PC-9 (cell line): ENCODE data around the gene PSG2. TPM values are rescaled to one million over a fixed set of nuclear protein-coding genes. Genes with fewer than 3 reads are reported as not detected.
A peak's percentile ranks its signal among the peaks of the same experiment; 100 is the strongest.
"Not testable (repeated sequence)": the region's sequence is repeated elsewhere in the genome, so short reads cannot be mapped to it uniquely, and the experiment has no call there.

Experiments
- BruUV-seq: library from RNA; stranded (reverse); fragments of 400-500 nt; replicated peaks from 2 replicates; lab custom pipeline; 2021; lab: Mats Ljungman, UMichigan
- CTCF ChIA-PET: fragments of 300-600 bp; sonication (Branson Sonifier 250); formaldehyde crosslinking; loops from one replicate; lab custom pipeline; 2022; ENCODE audit warnings: antibody characterized with exemption; lab: Charles Lee
- POLR2A ChIA-PET: fragments of 300-600 bp; sonication (Branson Sonifier 250); formaldehyde crosslinking; loops from one replicate; lab custom pipeline; 2022; ENCODE audit warnings: antibody characterized with exemption; ENCODE audit not compliant: unreplicated experiment; lab: Charles Lee
- DNase-seq, 2 experiments: peaks; one replicate each; pipeline versions ENCODE4 v3.0.0 to v3.0.0-alpha.2; 2015 to 2022; ENCODE audit warnings: mixed read lengths in 1 of 2
- H2AFZ ChIP-seq: fragments of 200-600 bp; sonication (generic); 2 replicates; pipeline ENCODE4 v1.8.1; 2017; ENCODE audit warnings: antibody characterized with exemption
- H3F3A ChIP-seq: fragments of 200-600 bp; sonication (generic); 2 replicates; pipeline ENCODE4 v1.8.1; 2017; ENCODE audit warnings: antibody characterized with exemption, mild to moderate bottlenecking, low read depth; ENCODE audit not compliant: insufficient read depth
- H3K27ac ChIP-seq: fragments of 200-600 bp; sonication (generic); 2 replicates; pipeline ENCODE4 v1.6.1; 2016; ENCODE audit warnings: mixed run types
- H3K27me3 ChIP-seq: fragments of 200-600 bp; sonication (generic); 2 replicates; pipeline ENCODE4 v1.6.1; 2016; ENCODE audit warnings: low read depth, mixed run types; ENCODE audit not compliant: insufficient read depth
- H3K36me3 ChIP-seq: fragments of 200-600 bp; sonication (generic); 2 replicates; pipeline ENCODE4 v1.6.1; 2016; ENCODE audit warnings: low read depth, mixed run types
- H3K4me1 ChIP-seq: fragments of 200-600 bp; sonication (generic); replicated peaks from 2 replicates; pipeline ENCODE4 v1.6.1; 2016; ENCODE audit warnings: mixed run types; ENCODE audit not compliant: insufficient read depth
- H3K4me2 ChIP-seq: fragments of 200-600 bp; sonication (generic); 2 replicates; pipeline ENCODE4 v1.6.1; 2017; ENCODE audit warnings: mixed run types
- H3K4me3 ChIP-seq: fragments of 200-600 bp; sonication (generic); 2 replicates; pipeline ENCODE4 v1.6.1; 2016; ENCODE audit warnings: mixed run types
- H3K79me2 ChIP-seq: fragments of 200-600 bp; sonication (generic); 2 replicates; pipeline ENCODE4 v1.6.1; 2017; ENCODE audit warnings: low read depth, mixed run types
- H3K9me2 ChIP-seq: fragments of 200-600 bp; sonication (generic); 2 replicates; pipeline ENCODE4 v1.8.1; 2017; ENCODE audit warnings: mild to moderate bottlenecking; ENCODE audit not compliant: insufficient read depth
- H3K9me3 ChIP-seq: fragments of 200-600 bp; sonication (generic); 2 replicates; pipeline ENCODE4 v1.8.1; 2016; ENCODE audit warnings: low read depth; ENCODE audit not compliant: insufficient read depth
- H4K20me1 ChIP-seq: fragments of 200-600 bp; sonication (generic); 2 replicates; pipeline ENCODE4 v1.8.1; 2017; ENCODE audit not compliant: insufficient read depth
- intact Hi-C: fragments of 100-400 bp; cut with micrococcal nuclease; formaldehyde crosslinking; loops from one replicate; pipeline ENCODE4 v1.10.0; 2022; ENCODE audit not compliant: unreplicated experiment
- total RNA-seq: library from RNA; stranded (reverse); gene quantifications from 2 replicates; pipeline ENCODE4 v1.2.3, GENCODE V29; 2021

PSG2 gene
- total RNA-seq, 1 experiment from 2014 or later, result not detected

GRCh38 chr19:43060254-43060653 is 22.2 kb downstream of the PSG2 start:
- H3K27ac ChIP-seq, H3K4me2 ChIP-seq, CTCF ChIA-PET, H3K4me3 ChIP-seq, intact Hi-C loops, H4K20me1 ChIP-seq, POLR2A ChIA-PET, H3K27me3 ChIP-seq, H2AFZ ChIP-seq, H3K9me2 ChIP-seq, BruUV-seq, H3K9me3 ChIP-seq, H3K36me3 ChIP-seq, H3K79me2 ChIP-seq, H3F3A ChIP-seq: not testable (repeated sequence)
- H3K4me1 ChIP-seq, result peaks cover 22% of the 10 kb centered on the region
- DNase-seq, result peak in 1 of 2 experiments; percentile 57

DNA sequence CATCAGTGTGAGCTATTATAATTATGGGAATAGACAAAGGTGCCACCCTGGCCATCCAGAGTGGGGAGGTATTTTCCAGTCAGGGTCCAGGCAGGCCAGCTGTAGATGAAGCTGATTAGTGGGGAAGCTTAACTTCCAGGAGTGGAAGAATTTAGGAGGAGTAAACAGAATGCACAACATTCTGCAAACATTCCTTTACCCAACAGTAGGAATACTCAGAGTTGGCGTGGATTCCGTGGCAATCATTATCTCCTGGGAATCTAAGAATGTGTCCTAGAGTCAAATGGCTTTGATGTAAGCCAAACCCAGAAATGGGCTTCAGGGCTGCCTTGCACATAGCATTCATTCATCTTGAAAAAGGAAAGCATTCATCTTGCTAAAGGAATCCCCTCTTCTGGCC is 23.0 kb downstream of the PSG2 start:
- H3K9me2 ChIP-seq, BruUV-seq, H3K9me3 ChIP-seq, CTCF ChIA-PET, DNase-seq, intact Hi-C loops, H3K36me3 ChIP-seq, H3K4me3 ChIP-seq, H3F3A ChIP-seq, H3K27me3 ChIP-seq, H4K20me1 ChIP-seq, H2AFZ ChIP-seq, H3K79me2 ChIP-seq: not testable (repeated sequence)
- 0 out of 2 replicates have a peak overlapping the region, but pooled peaks have one; percentile 50 for H3K4me2 ChIP-seq
- POLR2A ChIA-PET, result interaction anchor here (0.6 kb wide), 1 partner anchor 1245 kb away, joined by 4 read pairs; the partner anchor contains the start of gene ZNF235
- H3K27ac ChIP-seq, result 0 out of 2 replicates have a peak overlapping the region, but pooled peaks have one; percentile 57
- peaks cover 22% of the 10 kb centered on the region for H3K4me1 ChIP-seq

- H3K27me3 ChIP-seq, H3K4me3 ChIP-seq, POLR2A ChIA-PET, H3F3A ChIP-seq, BruUV-seq, H2AFZ ChIP-seq, H3K9me3 ChIP-seq, H3K36me3 ChIP-seq, H3K79me2 ChIP-seq, H4K20me1 ChIP-seq, intact Hi-C loops, H3K9me2 ChIP-seq, CTCF ChIA-PET: not testable (repeated sequence)
- Histone ChIP-seq H3K27ac (peak overlapping the region; percentile 57; the same call in 1 of the 2 replicates), H3K4me2 (peak overlapping the region; percentile 50), H3K4me1 (peaks cover 22% of the 10 kb centered on the region)
- peak in 1 of 2 experiments; percentile 77 for DNase-seq
Measured at GRCh38 chr19:43058440-43058839, 24.1 kb downstream of the PSG2 start.

DNA sequence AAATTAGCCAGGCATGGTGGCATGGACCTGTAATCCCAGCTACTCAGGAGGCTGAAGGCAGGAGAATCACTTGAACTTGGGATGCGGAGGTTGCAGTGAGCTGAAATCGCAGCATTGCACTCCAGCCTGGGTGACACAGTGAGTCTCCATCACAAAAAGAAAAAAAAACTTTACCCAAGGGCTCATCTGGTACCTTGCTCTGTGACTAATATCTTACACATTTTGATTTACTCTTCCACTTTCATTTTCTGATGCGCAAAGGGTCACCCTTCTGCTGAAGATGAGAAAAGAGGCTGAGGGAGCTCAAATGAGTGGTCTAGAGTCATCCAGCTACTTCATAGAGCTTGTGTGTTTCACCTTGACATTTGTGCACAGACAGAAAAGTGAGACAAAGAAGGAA is 34.5 kb downstream of the PSG2 start:
- CTCF ChIA-PET, POLR2A ChIA-PET: not testable (repeated sequence)

DNA sequence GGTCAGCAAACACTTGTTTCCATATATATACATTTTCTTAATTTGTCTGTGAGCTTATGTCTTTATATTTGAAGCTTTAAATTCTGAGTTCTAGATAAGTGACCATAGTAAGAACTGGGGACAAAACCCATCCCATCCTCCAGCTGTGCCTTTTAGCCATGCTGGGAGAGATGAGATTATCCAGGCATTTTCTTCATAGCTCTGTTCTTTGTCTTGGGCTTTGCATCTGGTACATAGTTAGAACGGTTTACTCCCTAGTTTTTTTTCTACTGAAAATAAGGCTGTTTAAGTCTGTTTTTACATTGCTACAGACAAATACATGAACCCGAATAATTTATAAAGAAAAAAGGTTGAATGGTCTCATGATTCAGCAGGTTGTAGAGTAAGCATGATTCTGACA is 35.9 kb downstream of the PSG2 start:
- H3K36me3 ChIP-seq, H3K79me2 ChIP-seq, CTCF ChIA-PET, DNase-seq, H3K9me2 ChIP-seq, intact Hi-C loops, H3K4me3 ChIP-seq, H3K27me3 ChIP-seq, H3K4me1 ChIP-seq, H3K9me3 ChIP-seq, H3K27ac ChIP-seq, H3K4me2 ChIP-seq, H4K20me1 ChIP-seq, POLR2A ChIA-PET, H2AFZ ChIP-seq, BruUV-seq, H3F3A ChIP-seq: not testable (repeated sequence)

More for the DNA sequence above, 34.5 kb downstream of the PSG2 start:
- H3K9me2 ChIP-seq, H3K4me1 ChIP-seq, H3K9me3 ChIP-seq, intact Hi-C loops, H3K27ac ChIP-seq, DNase-seq, H3K4me3 ChIP-seq, H3F3A ChIP-seq, H2AFZ ChIP-seq, H3K79me2 ChIP-seq, H4K20me1 ChIP-seq, H3K36me3 ChIP-seq, BruUV-seq, H3K27me3 ChIP-seq, H3K4me2 ChIP-seq: not testable (repeated sequence)

DNA sequence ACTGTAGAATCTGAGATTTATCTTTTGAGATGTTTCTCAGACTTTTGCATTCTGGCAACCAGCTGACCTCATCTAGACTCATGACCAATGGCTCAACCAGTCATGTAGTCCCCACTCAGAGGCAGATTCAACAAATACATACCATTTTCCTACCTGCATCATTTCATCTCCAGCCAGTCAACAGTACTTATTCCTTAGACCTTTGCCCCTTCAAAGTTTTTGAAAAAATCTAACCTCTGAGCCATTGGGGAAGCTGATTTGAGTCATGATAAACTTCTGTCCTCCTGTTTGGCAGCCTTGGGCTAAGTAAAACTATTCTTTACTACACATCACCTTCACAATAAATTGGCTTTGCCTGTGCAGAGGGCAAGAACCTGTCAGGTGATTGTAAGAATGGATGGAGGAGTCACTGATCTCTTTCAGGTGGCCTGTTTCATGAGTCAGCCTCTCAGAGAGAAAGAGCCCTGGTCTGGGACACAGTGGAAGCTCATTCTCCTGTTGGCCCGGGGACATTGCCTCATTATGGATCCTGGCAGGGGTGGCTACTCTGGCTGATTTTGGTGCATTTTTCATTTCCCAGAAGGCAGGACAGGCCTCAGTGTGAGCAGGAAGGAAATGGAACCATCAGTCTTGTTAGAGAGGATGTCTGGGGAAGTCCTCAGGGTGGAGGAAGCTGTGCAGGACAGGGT is 38.9 kb downstream of the PSG2 start:
- H3K27ac ChIP-seq, H2AFZ ChIP-seq, H3K79me2 ChIP-seq, CTCF ChIA-PET, BruUV-seq, H3K4me1 ChIP-seq, H3F3A ChIP-seq, H3K36me3 ChIP-seq, POLR2A ChIA-PET, H3K4me2 ChIP-seq, H3K9me2 ChIP-seq, intact Hi-C loops, H3K9me3 ChIP-seq, H3K27me3 ChIP-seq, H3K4me3 ChIP-seq, H4K20me1 ChIP-seq: not testable (repeated sequence)
- DNase-seq, result peak in 1 of 2 experiments; percentile 36
